GM12892 (cell line): ENCODE measurements around the gene TRIM5.

ENCODE experiments used
- POLR2A ChIP-seq: IDR thresholded peaks from 2 replicates; pipeline ENCODE4 v1.6.1; 2011; ENCODE audit warnings: low read depth, low read length, control low read depth
- POLR2AphosphoS5 ChIP-seq: IDR thresholded peaks from 2 replicates; pipeline ENCODE4 v1.6.1; 2011; ENCODE audit warnings: low read depth, low read length, control low read depth
- TAF1 ChIP-seq: IDR thresholded peaks from 2 replicates; pipeline ENCODE4 v1.6.1; 2011; ENCODE audit warnings: low read depth, mild to moderate bottlenecking, control low read depth, low read length, borderline replicate concordance

GRCh38 chr11:5621580-5621979 lies 63.3 kb downstream of the TRIM5 start:
- TF ChIP-seq POLR2AphosphoS5, result no peak
- no peak for TF ChIP-seq POLR2A
- no peak for TF ChIP-seq TAF1
